Measurements from ENCODE around the gene GADD45B. TPM values are rescaled to one million over a fixed set of nuclear protein-coding genes. Genes with fewer than 3 reads are reported as not detected.

GADD45B gene
- total and polyA plus RNA-seq, 2 of the 4 experiments (the other 2 are of a cell fraction) = 30.1 to 106 TPM

- TF ChIP-seq MAFK (IDR thresholded peaks at IDR 0.05; ENCODE audit: low read depth, low read length) = no peak
Measured at GRCh38 chr19:2455851-2456570, 19.9 kb upstream of the GADD45B start (continued).

DNA sequence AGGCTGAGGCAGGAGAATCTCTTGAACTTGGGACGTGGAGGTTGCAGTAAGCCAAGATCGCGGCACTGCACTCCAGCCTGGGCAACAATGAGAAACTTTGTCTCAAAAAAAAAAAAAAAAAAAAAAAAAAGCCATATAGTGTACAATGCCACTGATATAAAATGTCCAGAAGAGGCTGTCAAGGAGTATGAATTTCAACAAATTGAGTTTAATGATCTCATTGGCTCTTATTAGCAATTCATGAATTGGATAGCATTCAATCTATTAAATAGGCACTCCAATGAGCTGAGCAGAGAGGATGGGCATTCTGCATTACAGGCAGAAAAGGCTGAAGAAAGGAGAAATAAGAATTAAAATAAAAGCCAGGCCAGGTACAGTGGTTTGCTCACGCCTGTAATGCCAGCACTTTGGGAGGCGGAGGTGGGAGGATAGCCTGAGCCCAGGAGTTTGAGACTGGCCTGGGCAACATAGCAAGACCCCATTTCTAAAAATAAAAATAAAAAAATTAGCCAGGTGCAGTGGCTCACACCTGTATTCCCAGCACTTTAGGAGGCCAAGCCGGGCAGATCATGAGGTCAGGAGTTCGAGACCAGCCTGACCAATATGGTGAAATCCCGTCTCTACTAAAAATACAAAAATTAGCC, 18.4 kb upstream of the GADD45B start:
- ChIA-PET POLR2A (ENCODE audit: unreplicated experiment) (interaction anchor here (0.6 kb wide), 1 partner anchor 84 kb away, joined by 5 read pairs; no protein-coding TSS in a partner anchor), CTCF (interaction anchor here (0.9 to 1.0 kb wide), 2 partner anchors 15 to 145 kb away, joined by 3 read pairs; no protein-coding TSS in a partner anchor)
- BruUV-seq (replicated peaks) = no TSS peak
- Histone ChIP-seq H3K4me1 (ENCODE audit: control insufficient read depth, insufficient read depth, low read length) (peaks cover 3% of the 10 kb centered on the region; the same call in 1 of the 2 replicates), H2BK20ac (ENCODE audit: low read depth, low read length) (no peak overlapping the region), H3K27me3 (ENCODE audit: control insufficient read depth, insufficient read depth, low read length) (no peaks in the 10 kb centered on the region), H3K4me3 (ENCODE audit: insufficient read depth, low read depth, low read length) (no peak overlapping the region; the same call in 1 of the 2 replicates), H4K5ac (ENCODE audit: low read depth, low read length) (peak overlapping the region; percentile 90), H3K36me3 (ENCODE audit: control insufficient read depth, insufficient read depth, low read length) (no peaks in the 10 kb centered on the region), H2AK9ac (replicated peaks; ENCODE audit: low read depth, low read length, poor library complexity) (peak overlapping the region; percentile 77), H2BK15ac (ENCODE audit: low read depth, low read length) (no peak overlapping the region), H4K20me1 (ENCODE audit: insufficient read depth, low read length) (peaks cover 33% of the 10 kb centered on the region), H3K9ac (ENCODE audit: low read depth, low read length) (peak overlapping the region; percentile 65; the same call in 1 of the 2 replicates), H3K14ac (replicated peaks; ENCODE audit: low read depth, low read length) (peak overlapping the region; percentile 10), H3K9me3 (ENCODE audit: control insufficient read depth, insufficient read depth, low read length) (no peaks in the 10 kb centered on the region), H4K91ac (ENCODE audit: insufficient read depth, low read depth, low read length) (peak overlapping the region; percentile 69), H3K23ac (ENCODE audit: low read depth, low read length) (no peak overlapping the region), H3K9me1 (ENCODE audit: insufficient read depth, low read length) (0 out of 2 replicates have a peak, but pooled peaks cover 9% of the 10 kb centered on the region), H3K4me2 (ENCODE audit: low read depth, low read length) (peak overlapping the region; percentile 92), H3K18ac (ENCODE audit: low read depth, low read length) (no peak overlapping the region), H2BK120ac (ENCODE audit: low read depth, low read length) (0 out of 2 replicates have a peak overlapping the region, but pooled peaks have one; percentile 0), H2AK5ac (ENCODE audit: low read depth, low read length) (no peak overlapping the region; the same call in 1 of the 2 replicates), H2BK5ac (ENCODE audit: low read depth, low read length, poor library complexity, severe bottlenecking) (peak overlapping the region; percentile 65), H2AFZ (replicated peaks; ENCODE audit: low read length, poor library complexity) (peak overlapping the region; percentile 89), H3K79me1 (ENCODE audit: low read depth in 1 of 2, low read length in 2 of 2) (peaks cover 0 to 38% of the 10 kb centered on the region in 2 experiments; a peak in 2 of 4 replicates), H3K56ac (ENCODE audit: extremely low read depth, insufficient read depth, low read length) (no peak overlapping the region), H3K4ac (ENCODE audit: low read depth, low read length) (peak overlapping the region; percentile 52), H3K27ac (ENCODE audit: insufficient read depth, low read length) (peak overlapping the region; percentile 84), H4K8ac (ENCODE audit: low read depth in 2 of 2, low read length in 2 of 2) (peak overlapping the region; percentile 80 to 90)
- no peak for ATAC-seq (ENCODE audit: low read depth)
- WGBS, 2 experiments (ENCODE audit: extremely low coverage in 2 of 2, insufficient read length in 1 of 2) = 83% methylated on average over 1 of the region's 8 CpGs; no CpG with 5 or more reads in 1 of the 2 experiments
- TF ChIP-seq BHLHE40 (IDR thresholded peaks at IDR 0.05; ENCODE audit: low read depth, low read length) (no peak), POLR2A (IDR thresholded peaks at IDR 0.05; ENCODE audit: low read depth, low read length) (no peak), SMC3 (IDR thresholded peaks at IDR 0.05; ENCODE audit: low read depth, low read length) (no peak), RCOR1 (IDR thresholded peaks at IDR 0.05; ENCODE audit: insufficient replicate concordance, low read length) (no peak), RAD21 (IDR thresholded peaks at IDR 0.05; ENCODE audit: low read length) (no peak), RFX5 (IDR thresholded peaks at IDR 0.05; ENCODE audit: low read depth, low read length) (no peak), ELK1 (IDR thresholded peaks at IDR 0.05; ENCODE audit: borderline replicate concordance, low read depth, low read length) (no peak), MAZ (IDR thresholded peaks at IDR 0.05; ENCODE audit: borderline replicate concordance, low read depth, low read length) (no peak), CHD1 (IDR thresholded peaks at IDR 0.05; ENCODE audit: low read depth, low read length) (no peak)
- TF ChIP-seq, protein P1, sequence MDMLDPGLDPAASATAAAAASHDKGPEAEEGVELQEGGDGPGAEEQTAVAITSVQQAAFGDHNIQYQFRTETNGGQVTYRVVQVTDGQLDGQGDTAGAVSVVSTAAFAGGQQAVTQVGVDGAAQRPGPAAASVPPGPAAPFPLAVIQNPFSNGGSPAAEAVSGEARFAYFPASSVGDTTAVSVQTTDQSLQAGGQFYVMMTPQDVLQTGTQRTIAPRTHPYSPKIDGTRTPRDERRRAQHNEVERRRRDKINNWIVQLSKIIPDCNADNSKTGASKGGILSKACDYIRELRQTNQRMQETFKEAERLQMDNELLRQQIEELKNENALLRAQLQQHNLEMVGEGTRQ (IDR thresholded peaks at IDR 0.05; ENCODE audit: low read depth, low read length) = no peak
- dilution Hi-C loops (cut with HindIII; ENCODE audit: low sequenced_read_pairs, unreplicated experiment) (no loop called here), in situ Hi-C loops (cut with MboI; ENCODE audit: low sequenced_read_pairs) (no loop called here), intact Hi-C loops (cut with micrococcal nuclease) (no loop called here)
- DNase-seq = no peak

Measured in IMR-90 (cell line).